ENCODE measurements around the gene UNC5C. TPM values are rescaled to one million over a fixed set of nuclear protein-coding genes. Genes with fewer than 3 reads are reported as not detected.

UNC5C gene
- not detected for total RNA-seq

DNA sequence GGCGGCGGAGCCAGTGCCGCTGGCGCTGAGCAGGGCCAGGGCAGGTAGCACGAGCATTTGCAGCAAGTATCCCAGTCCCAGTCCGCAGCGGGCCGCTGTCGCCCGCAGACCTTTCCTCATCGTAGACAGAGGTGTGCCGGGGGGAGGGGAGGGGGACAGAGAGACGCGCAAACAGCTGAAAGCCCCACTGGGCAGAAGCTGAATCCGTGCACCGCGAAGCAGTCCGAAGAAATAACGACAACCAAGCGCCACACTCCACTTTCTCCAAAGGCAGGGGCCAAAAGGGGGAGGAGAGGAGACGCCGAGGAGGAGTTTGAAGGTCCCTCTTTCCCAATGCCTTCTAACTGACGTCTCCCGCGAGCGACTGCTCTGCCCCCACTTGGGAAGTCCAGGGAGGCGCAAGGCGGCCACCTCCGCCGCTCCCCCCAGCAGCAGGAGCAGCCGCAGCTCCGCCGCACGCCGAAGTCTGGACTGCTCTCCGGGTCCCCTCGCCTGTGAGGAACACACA lies at the start of gene UNC5C:
TSS of gene UNC5C (minus strand) at position 236 of the 508 bp plus-strand sequence.
- Mint-ChIP-seq H3K4me1 (ENCODE audit: low read depth in 2 of 2) (peaks cover 5 to 16% of the 10 kb centered on the region in 2 donors), H3K4me3 (peak within 1 kb of the TSS; percentile 78), H3K27me3 (peaks cover 13 to 22% of the 10 kb centered on the region in 2 donors), H3K27ac (no peak within 1 kb of the TSS), H3K9me3 (no peaks in the 10 kb centered on the region), H3K36me3 (no peaks in the 10 kb centered on the region)
- DNase-seq (ENCODE audit: low spot score) = no peak
- peak; percentile 10 to 55 for ATAC-seq

- H3K4me3 Mint-ChIP-seq = no peak overlapping the region
- ATAC-seq (no peak), DNase-seq (ENCODE audit: low spot score) (no peak)
- peaks cover 0 to 4% of the 10 kb centered on the region in 2 donors for H3K4me1 Mint-ChIP-seq (ENCODE audit: low read depth in 2 of 2)
- H3K9me3 Mint-ChIP-seq = peaks cover 5% of the 10 kb centered on the region
- no peaks in the 10 kb centered on the region for H3K36me3 Mint-ChIP-seq
- no peak overlapping the region for H3K27ac Mint-ChIP-seq
- no peaks in the 10 kb centered on the region for H3K27me3 Mint-ChIP-seq
Observed at GRCh38 chr4:95596676-95597075, 47.9 kb upstream of the UNC5C start.

DNA sequence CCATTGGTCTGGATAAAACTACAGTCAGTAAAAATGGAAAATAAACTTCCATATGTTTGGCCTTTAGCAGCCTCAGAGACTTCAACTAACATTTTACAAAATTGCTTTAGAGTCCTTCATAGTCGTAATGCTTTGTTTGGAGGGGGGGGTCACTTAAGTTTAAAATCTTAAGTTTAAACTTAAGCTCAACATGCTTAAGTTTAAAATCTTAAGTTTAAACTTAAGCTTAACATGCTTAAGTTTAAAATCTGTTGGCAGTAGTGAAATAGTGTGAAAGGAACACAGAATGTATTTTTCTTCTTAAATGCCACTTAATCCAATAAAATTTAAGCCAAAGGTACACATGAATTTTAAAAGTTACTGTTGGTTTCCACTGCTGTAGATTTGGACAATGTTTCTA lies 45.9 kb upstream of the UNC5C start:
- ATAC-seq = no peak
- Mint-ChIP-seq H3K36me3 (no peaks in the 10 kb centered on the region), H3K27me3 (no peaks in the 10 kb centered on the region), H3K27ac (no peak overlapping the region), H3K4me1 (ENCODE audit: low read depth in 2 of 2) (no peaks in the 10 kb centered on the region), H3K9me3 (peaks cover 3% of the 10 kb centered on the region), H3K4me3 (no peak overlapping the region)
- no peak for DNase-seq (ENCODE audit: low spot score)

- no peaks in the 10 kb centered on the region for H3K36me3 Mint-ChIP-seq
- H3K27ac Mint-ChIP-seq = no peak overlapping the region
- H3K4me3 Mint-ChIP-seq = no peak overlapping the region
- H3K27me3 Mint-ChIP-seq = no peaks in the 10 kb centered on the region
- no peaks in the 10 kb centered on the region for H3K4me1 Mint-ChIP-seq (ENCODE audit: low read depth in 2 of 2)
- ATAC-seq = no peak
- DNase-seq (ENCODE audit: low spot score) = no peak
- H3K9me3 Mint-ChIP-seq = peaks cover 3% of the 10 kb centered on the region
Observed at GRCh38 chr4:95594013-95594412, 45.2 kb upstream of the UNC5C start.

DNA sequence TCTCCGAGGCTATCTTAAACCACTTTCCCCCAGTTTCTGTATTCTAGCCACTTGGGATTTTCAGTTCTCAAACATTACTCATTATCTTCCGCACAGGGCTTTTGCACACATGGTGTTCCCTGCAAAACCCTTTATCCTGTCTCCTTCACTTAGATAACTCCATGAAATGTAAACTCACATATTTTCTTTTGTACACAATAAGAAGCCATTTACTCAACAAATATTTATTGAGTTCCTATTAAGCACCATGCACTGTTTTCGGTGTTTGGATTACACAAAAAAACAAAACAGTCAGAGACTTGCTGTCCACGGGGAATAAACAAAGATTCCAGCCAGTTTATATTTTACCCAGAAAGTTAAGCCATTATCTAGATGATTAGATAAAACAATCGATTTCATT lies 42.5 kb upstream of the UNC5C start:
- no peak for ATAC-seq
- no peak for DNase-seq (ENCODE audit: low spot score)
- peaks cover under 1% of the 10 kb centered on the region for H3K9me3 Mint-ChIP-seq
- no peaks in the 10 kb centered on the region for H3K4me1 Mint-ChIP-seq (ENCODE audit: low read depth in 2 of 2)
- H3K4me3 Mint-ChIP-seq = no peak overlapping the region
- no peaks in the 10 kb centered on the region for H3K36me3 Mint-ChIP-seq
- H3K27ac Mint-ChIP-seq = no peak overlapping the region
- H3K27me3 Mint-ChIP-seq = no peaks in the 10 kb centered on the region

DNA sequence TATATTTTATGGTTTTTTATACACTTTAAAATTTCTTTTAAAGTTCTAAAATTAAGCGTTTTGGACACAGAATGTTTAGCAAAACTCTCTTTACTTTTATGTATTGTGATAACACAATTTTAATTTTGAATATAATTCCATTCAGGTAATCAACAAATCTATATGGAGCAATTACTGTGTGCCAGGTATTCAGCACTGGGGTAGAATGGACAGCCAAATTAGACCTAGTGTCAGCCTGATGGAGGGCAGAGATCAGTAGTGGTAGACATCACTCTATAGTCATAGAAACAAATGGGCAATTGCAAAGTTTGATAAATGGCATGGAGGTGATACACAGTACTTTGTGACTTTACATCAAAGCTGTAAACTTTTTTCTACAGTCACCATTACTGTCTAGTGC lies 41.8 kb upstream of the UNC5C start:
- Mint-ChIP-seq H3K36me3 (no peaks in the 10 kb centered on the region), H3K4me1 (ENCODE audit: low read depth in 2 of 2) (no peaks in the 10 kb centered on the region), H3K27ac (no peak overlapping the region), H3K27me3 (no peaks in the 10 kb centered on the region), H3K9me3 (no peaks in the 10 kb centered on the region), H3K4me3 (no peak overlapping the region)
- ATAC-seq = no peak
- no peak for DNase-seq (ENCODE audit: low spot score)

DNA sequence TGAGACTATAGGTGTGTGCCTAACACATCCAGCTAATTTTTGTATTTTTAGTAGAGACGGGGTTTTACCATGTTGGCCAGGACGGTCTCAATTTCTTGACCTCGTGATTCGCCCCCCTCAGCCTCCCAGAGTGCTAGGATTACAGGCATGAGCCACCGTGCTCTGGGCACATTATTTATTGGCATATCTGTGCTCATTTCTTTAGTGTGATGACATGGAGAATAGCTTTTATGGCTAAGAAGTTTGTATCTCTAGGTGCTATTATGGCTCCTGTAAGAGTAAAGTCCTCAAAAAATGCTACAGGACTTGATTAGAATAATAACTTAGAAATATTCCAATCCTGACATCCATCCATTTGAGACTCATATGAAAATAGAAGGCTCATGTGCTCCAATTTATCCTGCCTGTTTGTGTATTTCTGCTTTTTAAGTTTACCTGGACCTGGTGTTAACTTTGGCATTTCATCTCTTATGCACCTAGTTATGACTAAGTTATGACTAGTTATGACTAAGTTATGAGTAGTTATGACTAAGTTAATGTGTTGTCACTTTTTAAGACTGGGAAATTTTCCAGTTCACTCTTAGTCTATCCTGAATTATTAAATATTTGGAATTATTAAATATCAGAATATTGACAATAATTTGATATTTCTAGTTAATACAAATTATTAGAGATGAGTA lies 36.4 kb upstream of the UNC5C start:
- ATAC-seq = no peak
- H3K9me3 Mint-ChIP-seq = no peaks in the 10 kb centered on the region
- DNase-seq (ENCODE audit: low spot score) = no peak
- no peak overlapping the region for H3K27ac Mint-ChIP-seq
- no peaks in the 10 kb centered on the region for H3K4me1 Mint-ChIP-seq (ENCODE audit: low read depth in 2 of 2)
- H3K4me3 Mint-ChIP-seq = no peak overlapping the region
- H3K27me3 Mint-ChIP-seq = no peaks in the 10 kb centered on the region
- H3K36me3 Mint-ChIP-seq = no peaks in the 10 kb centered on the region

- Mint-ChIP-seq H3K27me3 (no peaks in the 10 kb centered on the region), H3K27ac (no peak overlapping the region), H3K4me1 (ENCODE audit: low read depth in 2 of 2) (no peaks in the 10 kb centered on the region), H3K4me3 (no peak overlapping the region), H3K36me3 (peaks cover 16% of the 10 kb centered on the region), H3K9me3 (peaks cover 25% of the 10 kb centered on the region)
- ATAC-seq (no peak), DNase-seq (ENCODE audit: low spot score) (no peak)
Observed at GRCh38 chr4:95580226-95580625, 31.5 kb upstream of the UNC5C start.

GRCh38 chr4:95572304-95572991 lies 23.7 kb upstream of the UNC5C start:
- no peak for ATAC-seq
- H3K27me3 Mint-ChIP-seq = no peaks in the 10 kb centered on the region
- H3K27ac Mint-ChIP-seq = no peak overlapping the region
- DNase-seq (ENCODE audit: low spot score) = no peak
- H3K4me3 Mint-ChIP-seq = no peak overlapping the region
- H3K9me3 Mint-ChIP-seq = peaks cover 24% of the 10 kb centered on the region
- peaks cover 11% of the 10 kb centered on the region for H3K36me3 Mint-ChIP-seq
- H3K4me1 Mint-ChIP-seq (ENCODE audit: low read depth in 2 of 2) = no peaks in the 10 kb centered on the region

DNA sequence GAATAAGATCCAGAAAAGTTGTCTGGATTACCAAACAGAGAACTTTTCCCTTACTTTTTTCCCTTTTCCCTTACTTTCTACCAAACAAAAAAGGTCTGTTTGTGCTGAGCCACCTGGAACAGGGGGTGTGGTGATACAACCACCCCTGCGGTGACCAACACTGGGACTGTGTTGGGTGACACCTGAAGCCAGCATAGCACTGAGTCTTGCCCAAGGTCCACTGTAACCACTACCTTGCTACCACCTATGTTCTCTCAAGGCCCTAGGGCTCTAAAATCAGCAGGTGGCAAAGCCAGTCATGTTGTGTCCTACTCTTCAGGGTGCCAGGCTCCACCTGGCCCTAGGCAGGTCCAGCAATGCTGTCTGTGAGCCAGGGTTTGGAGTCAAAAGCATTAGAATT lies 22.8 kb upstream of the UNC5C start:
- Mint-ChIP-seq H3K36me3 (peaks cover 9% of the 10 kb centered on the region), H3K9me3 (peaks cover 22% of the 10 kb centered on the region), H3K27me3 (no peaks in the 10 kb centered on the region), H3K4me3 (no peak overlapping the region), H3K4me1 (ENCODE audit: low read depth in 2 of 2) (no peaks in the 10 kb centered on the region), H3K27ac (no peak overlapping the region)
- ATAC-seq = no peak
- DNase-seq (ENCODE audit: low spot score) = no peak

GRCh38 chr4:95563638-95564337 lies 15.0 kb upstream of the UNC5C start:
- no peak overlapping the region for H3K4me3 Mint-ChIP-seq
- ATAC-seq (no peak), DNase-seq (ENCODE audit: low spot score) (no peak)
- H3K9me3 Mint-ChIP-seq = peaks cover 4% of the 10 kb centered on the region
- H3K27me3 Mint-ChIP-seq = no peaks in the 10 kb centered on the region
- no peak overlapping the region for H3K27ac Mint-ChIP-seq
- no peaks in the 10 kb centered on the region for H3K4me1 Mint-ChIP-seq (ENCODE audit: low read depth in 2 of 2)
- H3K36me3 Mint-ChIP-seq = no peaks in the 10 kb centered on the region

- Mint-ChIP-seq H3K9me3 (peaks cover 4% of the 10 kb centered on the region), H3K4me1 (ENCODE audit: low read depth in 2 of 2) (no peaks in the 10 kb centered on the region), H3K27ac (no peak overlapping the region), H3K36me3 (no peaks in the 10 kb centered on the region), H3K4me3 (no peak overlapping the region), H3K27me3 (no peaks in the 10 kb centered on the region)
- DNase-seq (ENCODE audit: low spot score) (no peak), ATAC-seq (no peak)
Observed at GRCh38 chr4:95560774-95561173, 12.0 kb upstream of the UNC5C start.

GRCh38 chr4:95556207-95556859 lies 7.6 kb upstream of the UNC5C start:
- Mint-ChIP-seq H3K4me1 (ENCODE audit: low read depth in 2 of 2) (no peaks in the 10 kb centered on the region), H3K27ac (no peak overlapping the region), H3K27me3 (peaks cover 0 to 6% of the 10 kb centered on the region in 2 donors), H3K4me3 (no peak overlapping the region), H3K36me3 (no peaks in the 10 kb centered on the region), H3K9me3 (peaks cover 3% of the 10 kb centered on the region)
- ATAC-seq (no peak), DNase-seq (ENCODE audit: low spot score) (no peak)

Measured in natural killer cell treated with Interleukin-12 subunit alpha and Interleukin-12 subunit beta and Interleukin-15 and Interleukin-18, amount 100 ng/mL, for 72 hours (primary cell).